Activated gamma-delta T cell treated with anti-CD3 and anti-CD28 coated beads, Interleukin-2, amount 50 U/mL, for 16 hours (primary cell): ENCODE results near the gene RNF130.
"Not testable (repeated sequence)": the region's sequence is repeated elsewhere in the genome, so short reads cannot be mapped to it uniquely, and the experiment has no call there.

ENCODE experiments used
- DNase-seq: peaks from one replicate; pipeline ENCODE4 v3.0.0-alpha.2; 2020; ENCODE audit warnings: low read depth

Gene RNF130

DNA sequence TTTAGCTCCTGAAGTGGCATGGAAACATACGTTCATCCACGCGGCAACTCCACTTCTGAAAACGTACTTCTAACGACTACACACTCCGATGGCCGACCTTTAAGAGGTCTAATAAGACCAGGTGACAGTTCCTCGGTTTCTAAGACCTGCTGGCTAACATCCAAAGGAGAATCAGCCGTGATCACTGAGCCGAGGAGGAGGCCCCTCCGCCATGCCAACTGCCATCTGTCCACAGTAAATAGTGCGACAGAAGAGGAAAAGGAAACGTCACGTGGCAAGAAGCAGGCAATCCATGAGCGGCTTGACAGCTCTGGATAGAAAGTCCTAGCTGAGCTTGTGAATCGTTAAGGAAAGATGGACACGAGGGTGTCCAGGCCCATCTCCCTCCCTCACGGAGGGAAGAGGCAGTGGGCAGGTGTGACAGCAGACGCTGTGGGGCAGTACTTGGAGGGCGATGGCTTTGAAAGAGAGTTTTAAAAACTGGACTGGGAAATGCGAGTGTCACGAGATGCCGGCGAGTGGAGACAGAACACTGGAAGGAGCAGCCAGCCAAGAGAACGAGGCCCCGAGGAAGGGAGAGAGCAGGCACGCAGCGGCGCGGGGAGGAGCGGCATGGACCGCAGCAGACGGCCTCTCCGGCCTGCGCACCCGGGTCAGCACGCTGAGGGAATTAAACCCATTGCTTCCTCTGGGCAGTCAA is 97.2 kb downstream of the RNF130 start:
- DNase-seq, result no peak

DNA sequence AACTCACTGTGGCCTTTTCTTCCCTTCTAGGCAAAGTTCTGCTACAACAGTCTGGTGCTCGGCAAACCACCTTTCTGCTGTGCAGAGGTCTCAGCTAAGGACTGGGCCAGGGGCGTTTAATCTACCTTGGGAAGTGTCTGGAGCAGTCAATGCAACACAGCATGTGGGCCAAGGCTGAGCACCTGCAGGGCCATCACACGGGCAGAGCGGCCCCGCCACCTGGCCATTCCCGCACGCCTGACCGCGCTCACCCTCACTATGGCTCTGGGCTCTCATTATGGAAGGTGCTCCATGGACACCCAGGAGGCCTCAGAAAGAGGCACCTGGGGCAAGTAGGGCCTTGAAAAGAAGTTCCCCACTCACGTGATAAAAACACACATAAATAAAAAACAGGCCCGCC is 98.2 kb downstream of the RNF130 start:
- DNase-seq, result no peak

DNA sequence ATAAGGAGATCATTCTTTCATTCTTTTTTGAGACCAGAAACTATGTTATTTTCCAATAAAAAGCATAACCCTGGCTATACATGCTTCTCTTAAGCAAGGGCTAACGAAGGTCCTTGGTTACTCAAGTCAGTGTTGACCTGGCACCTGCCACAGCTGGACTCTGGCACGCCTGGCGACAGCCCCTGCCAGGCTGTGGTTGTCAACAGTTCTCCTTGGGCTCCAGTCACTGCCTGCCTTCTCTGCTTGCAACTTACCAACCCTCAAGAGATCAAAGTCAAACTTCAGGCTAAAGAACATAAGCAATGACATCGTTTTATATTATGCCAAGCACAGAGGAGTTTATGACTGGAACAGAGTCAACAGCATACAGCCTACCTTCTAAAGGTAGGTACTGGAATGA is 102.4 kb downstream of the RNF130 start:
- no peak for DNase-seq

DNA sequence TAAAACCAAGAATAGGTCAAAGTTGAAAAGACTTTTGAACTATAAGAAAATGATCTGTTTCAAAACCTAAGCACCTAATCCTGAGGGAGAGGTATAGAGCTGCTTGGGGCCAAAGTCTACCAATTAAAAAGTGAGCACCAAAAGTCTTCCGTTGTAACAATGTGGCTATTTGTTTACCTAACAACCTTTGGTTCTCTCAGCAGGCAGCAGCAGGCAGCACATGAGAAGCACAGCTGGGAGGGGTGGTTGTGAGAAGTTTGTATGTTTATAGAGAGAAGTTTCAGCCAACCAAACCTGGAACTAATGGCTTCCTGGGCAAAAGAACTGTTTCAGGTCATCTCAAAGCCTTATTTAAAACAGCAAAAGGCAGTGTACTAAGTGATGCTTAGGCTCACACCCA is 104.1 kb downstream of the RNF130 start:
- no peak for DNase-seq

DNA sequence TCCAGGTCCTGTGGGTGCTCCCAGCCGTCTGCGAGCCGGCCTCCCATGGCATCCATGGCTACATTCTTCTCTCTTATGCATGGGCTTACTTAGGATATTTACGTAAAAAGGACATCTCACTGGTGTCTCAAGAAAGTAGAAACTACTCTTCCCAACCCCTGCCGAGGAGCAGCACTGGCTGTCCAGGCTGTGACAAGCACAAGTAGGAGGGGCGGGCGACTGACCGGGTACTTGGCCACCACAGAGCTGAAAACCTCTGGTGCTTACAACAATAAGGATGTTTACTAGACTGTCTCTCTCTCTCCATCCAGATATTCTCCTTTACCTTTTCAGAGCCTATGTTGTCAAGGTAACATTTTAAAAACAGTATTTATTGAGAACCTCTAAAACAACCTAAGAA is 107.5 kb downstream of the RNF130 start:
- DNase-seq, result no peak

DNA sequence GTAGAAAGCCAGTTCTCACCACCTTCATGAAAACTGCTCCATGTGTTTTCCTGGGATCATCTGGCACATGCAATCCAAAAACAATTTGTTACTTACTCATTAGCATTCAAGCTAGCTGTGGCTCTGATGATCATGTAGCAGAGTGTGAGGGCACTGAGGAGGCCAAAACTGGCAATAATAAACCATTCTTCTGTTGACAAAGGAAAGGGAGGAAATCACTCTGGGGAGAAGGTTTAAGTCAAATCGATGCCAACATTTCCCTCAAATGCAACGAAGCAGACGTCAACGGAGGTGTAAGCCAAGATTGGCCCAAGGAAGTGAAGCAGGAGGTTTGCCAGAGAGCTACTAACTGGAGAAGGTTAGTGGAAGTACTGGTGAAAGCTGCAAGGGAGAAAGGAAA is 108.2 kb downstream of the RNF130 start:
- DNase-seq, result no peak

DNA sequence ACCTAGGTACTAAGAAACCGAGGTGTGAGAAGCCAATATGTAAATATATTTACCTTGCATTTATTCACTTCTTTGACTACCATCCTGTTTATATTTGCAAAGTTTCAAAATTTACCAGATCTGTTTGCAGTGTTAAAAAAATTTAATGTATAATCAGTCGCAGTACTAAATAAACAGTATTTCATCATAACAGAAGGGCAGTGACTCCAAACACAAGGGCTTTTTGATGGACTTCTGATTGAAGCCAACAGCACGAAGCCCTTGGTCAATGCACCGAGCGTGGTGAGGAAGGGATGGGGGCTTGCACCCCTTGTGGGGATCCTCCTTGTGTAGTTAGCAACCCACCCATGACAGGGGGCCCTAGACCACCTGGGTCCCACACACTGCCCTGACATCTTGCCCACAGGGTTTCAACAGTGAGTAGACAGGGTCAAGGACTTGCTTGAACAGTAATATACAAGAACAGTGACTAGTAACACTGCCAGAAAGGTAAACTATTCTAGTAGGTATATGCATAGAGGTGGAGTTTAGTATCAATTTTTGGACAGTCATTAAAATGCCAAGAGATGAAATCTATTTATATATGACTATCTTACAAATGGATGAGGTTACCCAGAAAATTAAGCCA is 111.2 kb downstream of the RNF130 start:
- no peak for DNase-seq

DNA sequence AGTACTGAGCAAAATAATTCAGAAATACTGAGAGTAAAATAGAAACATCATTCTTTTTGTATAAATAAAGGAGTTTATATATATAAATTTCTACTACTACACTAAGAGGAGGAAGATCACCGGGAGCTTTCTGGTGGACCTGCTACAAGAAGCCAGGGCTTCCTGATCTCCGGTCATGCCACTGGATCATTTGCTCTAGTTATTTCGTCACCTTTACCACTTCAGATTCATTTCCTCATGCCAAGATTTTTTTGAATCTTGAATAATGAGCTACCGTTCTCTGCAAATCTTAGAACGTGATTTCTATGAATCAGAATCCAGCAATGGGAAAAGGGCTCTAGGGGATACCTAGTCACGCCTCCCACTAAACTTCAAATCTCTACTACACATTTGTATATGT is 111.9 kb downstream of the RNF130 start:
- no peak for DNase-seq

DNA sequence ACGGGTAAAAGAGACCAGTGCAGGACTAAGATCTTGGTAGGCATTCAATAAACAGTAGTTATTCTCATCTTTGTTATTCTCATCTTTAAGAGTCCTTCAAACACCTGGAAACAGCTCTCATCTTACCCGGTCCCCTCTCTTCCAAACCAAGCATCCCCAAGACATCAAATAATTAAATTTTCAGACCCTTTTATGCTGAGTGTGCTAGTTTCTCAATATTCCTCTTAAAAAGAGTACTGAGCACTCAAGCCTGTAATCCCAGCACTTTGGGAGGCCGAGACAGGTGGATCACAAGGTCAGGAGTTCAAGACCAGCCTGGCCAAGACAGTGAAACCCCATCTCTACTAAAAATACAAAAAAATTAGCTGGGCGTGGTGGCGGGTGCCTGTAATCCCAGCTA is 112.4 kb downstream of the RNF130 start:
- DNase-seq, result not testable (repeated sequence)

DNA sequence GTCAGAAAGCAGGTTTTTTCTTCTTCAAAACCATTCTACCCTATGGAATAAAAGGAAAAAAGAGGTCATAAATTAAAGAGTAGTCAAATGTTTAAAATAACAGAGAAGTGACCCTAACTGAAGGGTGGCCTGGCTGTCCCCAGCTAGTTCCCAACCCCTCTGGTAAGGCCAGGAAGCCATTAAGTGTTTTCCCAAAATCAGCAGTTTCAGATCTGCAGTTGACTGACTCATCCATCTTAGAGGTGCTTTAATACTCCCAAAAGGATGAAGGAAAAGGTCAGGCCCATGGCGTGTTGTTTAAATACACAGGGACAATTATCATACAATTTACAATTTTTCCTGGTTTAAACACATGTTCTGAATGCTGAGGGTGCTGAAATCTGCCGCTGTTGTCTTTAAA is 115.9 kb downstream of the RNF130 start:
- no peak for DNase-seq

DNA sequence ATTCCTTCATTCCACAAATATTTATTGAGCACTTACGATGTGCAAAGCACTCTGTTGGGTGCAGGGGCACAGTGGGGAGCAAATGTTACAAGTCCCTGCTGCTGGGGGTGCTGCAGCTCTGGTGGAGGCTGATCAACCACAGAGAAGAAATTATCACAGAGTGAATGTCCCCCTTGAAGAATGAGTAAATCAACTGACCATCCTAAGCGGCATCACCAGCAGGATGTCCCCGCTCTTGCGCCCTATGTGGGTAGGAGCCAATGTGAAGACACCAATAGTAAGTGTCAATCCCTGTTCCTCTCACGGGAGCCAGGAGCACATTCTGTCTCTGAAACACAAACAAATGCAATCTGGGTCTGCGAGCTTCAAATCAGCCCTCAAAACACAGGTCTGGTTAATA is 116.5 kb downstream of the RNF130 start:
- DNase-seq, result no peak

DNA sequence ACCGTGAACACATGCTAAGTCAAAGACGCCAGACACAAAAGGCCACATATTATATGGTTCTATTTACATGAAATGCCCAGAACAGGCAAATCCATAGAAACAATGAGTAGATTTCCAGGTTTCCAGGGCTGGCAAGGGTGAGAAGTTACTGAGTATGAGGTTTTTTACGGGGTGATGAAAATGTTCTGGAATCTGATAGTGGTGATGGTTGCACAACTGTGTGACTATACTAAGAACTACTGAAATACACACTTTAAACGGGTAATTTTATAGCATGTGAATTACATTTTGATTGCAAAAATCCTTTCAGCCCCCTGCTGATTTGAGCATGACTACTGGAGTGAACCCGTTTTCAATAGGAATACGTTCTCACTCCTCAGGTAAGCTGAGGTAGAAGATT is 117.1 kb downstream of the RNF130 start:
- no peak for DNase-seq

DNA sequence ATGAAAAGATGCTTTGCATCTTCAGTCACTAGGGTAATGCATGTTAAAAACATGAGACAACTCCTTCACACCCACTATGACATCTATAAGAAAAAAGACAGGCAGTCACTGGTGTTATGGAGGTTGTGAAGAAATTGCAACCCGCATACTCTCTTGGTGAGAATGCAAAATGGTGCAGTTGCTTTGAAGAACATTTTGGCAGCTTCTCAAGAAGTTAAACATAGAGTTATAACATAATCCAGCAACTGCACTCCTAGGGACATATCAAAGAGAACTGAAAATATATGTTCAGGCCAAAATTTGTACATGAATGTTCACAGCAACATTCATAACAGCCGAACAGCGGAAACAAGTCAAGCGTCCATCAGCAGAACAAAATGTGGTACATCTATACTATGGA is 117.6 kb downstream of the RNF130 start:
- DNase-seq, result no peak

DNA sequence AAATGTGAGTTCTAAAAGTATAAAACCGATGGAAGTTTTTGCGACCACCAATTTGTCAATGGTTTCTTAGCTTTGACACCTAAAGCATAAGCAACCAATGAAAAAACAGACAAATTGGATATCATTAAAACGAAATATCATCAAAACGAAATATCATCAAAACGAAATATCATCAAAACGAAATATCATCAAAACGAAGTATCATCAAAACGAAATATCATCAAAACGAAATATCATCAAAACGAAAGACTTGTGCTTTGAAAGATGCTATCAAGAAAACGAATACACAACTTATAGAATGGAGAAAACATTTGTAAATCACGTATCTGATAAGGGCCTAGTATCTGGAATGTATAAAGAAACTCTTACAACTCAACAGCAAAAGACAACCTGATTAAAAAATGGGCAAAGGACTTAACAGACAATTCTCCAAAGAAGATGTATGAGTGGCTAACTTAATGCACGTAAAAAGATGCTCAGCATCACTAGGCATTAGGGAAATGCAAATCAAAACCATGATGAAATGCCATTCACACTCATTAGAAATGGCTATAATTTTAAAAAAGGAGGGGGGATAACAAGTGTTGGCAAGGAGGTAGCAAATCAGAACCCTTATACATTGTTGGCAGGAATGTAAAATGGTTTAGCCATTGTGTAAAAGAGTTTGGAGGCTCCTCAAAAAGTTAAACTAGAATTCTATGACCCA is 134.4 kb downstream of the RNF130 start:
- DNase-seq, result no peak

DNA sequence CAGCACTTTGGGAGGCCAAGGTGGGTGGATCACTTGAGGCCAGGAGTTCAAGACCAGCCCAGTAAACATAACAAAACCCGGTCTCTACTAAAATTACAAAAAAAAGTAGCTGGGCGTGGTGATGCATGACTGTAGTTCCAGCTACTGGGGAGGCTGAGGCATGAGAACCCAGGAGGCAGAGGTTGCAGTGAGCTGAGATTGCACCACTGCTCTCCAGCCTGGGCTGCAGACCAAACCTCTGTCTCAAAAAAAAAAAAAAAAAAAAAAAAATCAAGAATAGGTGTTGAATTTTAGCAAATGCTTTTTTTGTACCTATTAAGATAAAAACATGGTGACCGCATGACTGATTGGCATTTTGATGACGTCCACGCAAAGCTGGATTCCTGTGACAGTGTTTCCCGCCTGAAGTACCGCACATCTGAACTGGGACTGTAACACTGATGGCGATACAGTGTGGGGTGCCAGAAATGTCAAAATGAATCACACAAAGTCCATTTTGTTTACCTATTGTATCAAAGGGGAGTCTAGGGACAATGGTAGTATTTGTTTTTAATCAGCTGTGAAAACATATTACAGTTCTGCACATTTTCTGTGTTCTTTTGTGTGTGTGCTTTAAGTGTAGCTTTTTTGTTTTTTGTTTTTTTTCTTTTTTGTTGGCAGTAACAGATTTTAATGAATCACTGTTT is 140.6 kb downstream of the RNF130 start:
- DNase-seq, result no peak

DNA sequence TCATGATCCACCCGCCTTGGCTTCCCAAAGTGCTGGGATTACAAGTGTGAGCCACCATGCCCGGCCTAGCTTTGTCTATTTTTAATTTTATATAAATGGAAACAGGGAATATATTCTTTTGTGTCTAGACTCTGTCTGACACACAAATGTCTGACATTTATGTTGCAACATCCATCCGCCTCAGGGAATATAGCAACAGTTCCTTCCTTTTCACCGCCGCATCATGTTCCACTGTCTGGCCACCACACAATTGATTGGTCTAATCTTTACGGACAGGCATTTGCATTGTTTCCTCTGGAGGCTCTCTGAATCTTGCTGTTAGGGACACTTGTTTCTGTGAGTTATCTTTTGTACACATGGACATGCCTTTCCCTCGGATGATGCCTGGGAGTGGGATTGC is 143.7 kb downstream of the RNF130 start:
- no peak for DNase-seq

DNA sequence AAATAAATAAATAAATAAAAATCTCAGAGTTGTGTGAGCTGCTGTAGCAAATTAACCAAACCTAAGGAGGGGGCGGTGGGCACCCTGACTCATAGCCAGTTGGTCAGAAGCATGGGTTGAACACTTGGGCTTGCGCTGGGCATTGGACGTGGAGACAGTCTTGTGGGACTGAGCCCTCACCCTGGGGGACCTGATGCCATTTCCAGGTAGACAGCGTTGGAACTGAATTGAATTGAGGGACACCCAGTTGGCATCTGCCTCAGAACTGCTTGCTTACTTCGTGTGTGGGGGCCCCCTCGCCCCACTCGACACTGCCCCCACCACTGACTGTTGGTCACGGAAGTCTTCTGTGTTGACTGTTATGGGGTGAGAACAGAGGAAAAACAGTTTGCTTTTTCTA is 144.9 kb downstream of the RNF130 start:
- no peak for DNase-seq

DNA sequence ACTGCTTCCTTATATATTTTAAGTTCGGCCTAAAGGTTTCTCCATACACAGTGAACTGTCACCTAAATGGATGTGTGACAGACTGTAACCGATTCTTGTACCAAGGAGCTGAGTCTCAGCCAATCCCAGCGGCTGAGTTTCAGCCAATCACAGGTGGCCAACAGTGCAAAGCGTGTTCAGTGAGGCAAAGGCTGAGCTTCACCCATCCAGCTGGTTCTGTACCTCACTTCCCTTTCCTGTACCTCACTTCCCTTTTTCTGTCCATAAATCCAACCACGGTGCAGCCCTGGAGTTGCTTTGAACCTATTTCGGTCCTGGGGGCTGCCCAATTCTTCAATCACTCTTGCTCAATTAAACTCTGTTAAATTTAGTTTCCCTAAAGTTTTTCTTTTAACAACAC is 148.1 kb downstream of the RNF130 start:
- DNase-seq, result no peak

DNA sequence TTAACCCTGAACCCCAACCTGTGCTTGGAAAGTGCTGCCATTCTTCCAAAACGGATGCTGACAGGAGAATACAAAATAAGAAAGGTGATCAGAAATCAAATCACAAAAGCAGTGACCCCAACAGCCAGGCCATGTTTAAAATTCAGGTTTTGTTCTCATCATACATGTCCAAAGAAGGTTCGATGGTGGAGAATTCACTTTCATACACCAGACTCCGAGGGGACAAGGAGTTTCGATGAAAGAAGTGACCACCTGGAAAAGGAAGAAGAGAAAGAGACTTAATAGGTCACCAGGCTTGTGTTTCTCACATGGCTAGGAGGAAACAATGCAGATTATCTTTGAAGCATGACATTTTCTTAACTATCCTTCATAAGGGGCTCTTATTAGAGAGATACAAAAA is 151.4 kb downstream of the RNF130 start:
- DNase-seq, result no peak

DNA sequence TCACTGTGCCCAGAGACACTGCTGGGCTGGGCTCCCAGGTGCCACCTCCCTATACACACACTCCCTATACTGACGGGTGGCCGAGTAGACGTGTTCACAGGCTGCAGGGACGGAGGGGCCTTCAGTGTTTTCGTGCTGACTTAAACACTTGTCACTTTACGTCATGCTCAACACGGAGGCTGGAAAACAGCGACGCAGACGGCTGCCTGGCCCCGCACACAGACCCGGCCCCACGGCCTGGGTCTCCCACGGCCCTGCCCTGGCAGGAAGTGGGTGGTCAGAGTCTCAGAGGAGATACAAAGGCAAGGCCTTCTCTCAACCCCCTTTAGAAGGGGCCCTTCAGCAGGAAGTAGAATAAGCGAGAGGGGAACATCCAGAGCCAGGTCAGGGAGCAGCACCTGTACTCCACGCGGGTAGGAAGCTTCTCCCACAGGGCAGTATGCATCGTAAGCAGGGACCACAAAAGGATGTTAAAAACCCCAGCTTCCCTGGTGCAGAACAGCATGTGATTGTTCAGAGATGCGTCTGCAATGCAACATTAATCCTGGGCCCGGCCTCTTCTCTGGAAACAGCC is 152.0 kb downstream of the RNF130 start:
- no peak for DNase-seq

DNA sequence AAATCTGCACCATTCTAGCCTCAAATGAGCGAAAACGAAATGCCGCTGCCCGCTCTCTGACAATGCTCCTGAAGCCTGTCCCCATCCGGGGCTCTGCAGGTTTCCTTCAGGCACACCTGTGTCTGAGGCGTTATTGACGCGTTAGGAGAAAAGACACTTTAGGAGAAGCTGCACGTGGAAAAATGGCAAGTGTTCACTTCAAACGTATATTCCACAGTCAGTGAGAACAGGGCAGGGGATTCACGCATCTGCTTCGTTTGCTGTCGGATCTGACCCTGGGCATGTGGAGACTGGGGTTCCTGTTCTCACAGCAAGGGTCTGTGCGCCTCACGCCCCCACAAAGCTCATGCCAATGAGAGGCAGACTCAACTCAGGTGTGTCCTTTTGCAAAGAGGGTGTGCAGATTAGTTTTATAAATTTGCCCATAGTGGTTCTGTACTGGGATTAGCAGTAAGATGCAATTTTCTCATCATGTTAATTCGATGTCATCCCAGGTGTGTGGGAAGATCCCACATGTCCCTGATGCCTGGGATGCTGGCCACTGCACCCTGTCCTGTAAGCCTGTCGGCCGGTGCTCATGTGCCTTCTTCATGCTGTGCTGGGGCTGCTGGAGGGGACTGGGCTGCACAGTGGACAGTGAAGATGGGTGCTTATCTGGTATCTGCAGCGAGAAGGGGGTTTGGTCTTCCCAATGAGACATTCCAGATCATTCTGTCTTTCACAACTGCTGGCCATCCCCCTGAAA is 152.6 kb downstream of the RNF130 start:
- no peak for DNase-seq

DNA sequence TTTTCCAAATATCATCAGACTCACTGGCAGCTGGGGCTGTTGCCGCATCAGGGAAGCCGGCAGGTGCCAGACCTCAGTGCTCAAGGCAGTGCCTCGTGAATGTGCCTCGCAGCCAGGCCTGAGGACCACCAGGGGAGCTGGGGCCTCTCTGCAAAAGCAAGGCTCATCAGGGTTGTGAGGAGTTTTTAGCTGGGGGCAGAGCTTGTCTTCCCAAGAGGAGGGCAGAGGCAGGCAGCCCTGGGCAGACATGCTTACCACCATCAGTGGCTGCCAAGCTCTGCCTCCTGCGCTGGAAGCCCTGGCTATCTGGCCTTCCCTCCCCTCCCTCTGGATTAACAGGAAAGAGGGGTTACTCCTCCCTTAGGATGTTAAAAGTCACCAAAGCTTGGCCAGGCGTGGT is 155.0 kb downstream of the RNF130 start:
- no peak for DNase-seq
